ENCODE results near the gene PLCD3.

- peak; percentile 38 for TF ChIP-seq MAX (IDR thresholded peaks at IDR 0.05; ENCODE audit: low read depth, low read length)
- TF ChIP-seq CTCF (IDR thresholded peaks at IDR 0.05; ENCODE audit: low read depth, low read length), result peak; percentile 99
- no peak for TF ChIP-seq MYC (IDR thresholded peaks at IDR 0.05; ENCODE audit: low read depth, low read length)
- peak; percentile 45 for TF ChIP-seq POLR2A (IDR thresholded peaks at IDR 0.05; ENCODE audit: extremely low read depth, insufficient read length)
These were observed 3.1 kb upstream of the PLCD3 start, which contains the start of gene ACBD4 for GRCh38 chr17:45135192-45135977.
